Tibial nerve (tissue), 3 donors: ENCODE data around the gene MITF.

Experiments used
- CTCF ChIP-seq, 5 experiments: fragments of 200-600 bp in 3 of 5; fragments of 450-650 bp in 2 of 5; sonication (generic) in 3 of 5; IDR thresholded peaks; one replicate each; pipeline ENCODE4 v1.5.1; 2016 to 2019; ENCODE audit warnings: antibody characterized with exemption in 5 of 5, mild to moderate bottlenecking in 3 of 5, moderate library complexity in 2 of 5
- POLR2A ChIP-seq, 2 donors: fragments of 450-650 bp; IDR thresholded peaks; one replicate each; pipeline ENCODE4 v1.6.1; 2017; ENCODE audit warnings: antibody characterized with exemption in 2 of 2, mild to moderate bottlenecking in 2 of 2, moderate library complexity in 2 of 2

- no peak for TF ChIP-seq CTCF (IDR thresholded peaks at IDR 0.05)
- no peak for TF ChIP-seq POLR2A (IDR thresholded peaks at IDR 0.05)
Observed at GRCh38 chr3:69847303-69847702, 108.0 kb downstream of the MITF start.
